IMR-90 (cell line): Measurements from ENCODE around the gene MYDGF. TPM values are rescaled to one million over a fixed set of nuclear protein-coding genes. Genes with fewer than 3 reads are reported as not detected.
"Not testable (repeated sequence)": the region's sequence is repeated elsewhere in the genome, so short reads cannot be mapped to it uniquely, and the experiment has no call there.

Experiments used
- ATAC-seq: fragments of 200-7000 bp; cut with Tn5 transposase; 2 replicates; pipeline ENCODE4 v1.9.1; 2020; ENCODE audit warnings: low read depth, mild to moderate bottlenecking, moderate library complexity
- BruUV-seq: library from RNA; stranded (reverse); fragments of 400-500 nt; replicated peaks from 2 replicates; lab custom pipeline; 2021; lab: Mats Ljungman, UMichigan
- CTCF ChIA-PET: fragments of 300-600 bp; formaldehyde crosslinking; extraction: SDS; loops from one replicate; lab custom pipeline; 2021; ENCODE audit warnings: antibody characterized with exemption; lab: Yijun Ruan, JAX
- POLR2A ChIA-PET: fragments of 300-600 bp; sonication (Branson Sonifier 250); formaldehyde crosslinking; loops from one replicate; lab custom pipeline; 2022; ENCODE audit warnings: antibody characterized with exemption; ENCODE audit not compliant: unreplicated experiment; lab: Charles Lee
- DNase-seq: peaks from one replicate; pipeline ENCODE4 v3.0.0; 2013
- H2AFZ ChIP-seq: replicated peaks from 2 replicates; pipeline ENCODE3; 2013; ENCODE audit warnings: low read length, mild to moderate bottlenecking; ENCODE audit not compliant: poor library complexity
- H2AK5ac ChIP-seq: 2 replicates; pipeline ENCODE4 v1.6.1; 2013; ENCODE audit warnings: low read depth, low read length, inconsistent platforms
- H2AK9ac ChIP-seq: replicated peaks from 2 replicates; pipeline ENCODE3; 2013; ENCODE audit warnings: mild to moderate bottlenecking, low read depth, low read length, moderate library complexity; ENCODE audit not compliant: poor library complexity
- H2BK120ac ChIP-seq: 2 replicates; pipeline ENCODE4 v1.6.1; 2013; ENCODE audit warnings: low read depth, low read length, inconsistent platforms
- H2BK15ac ChIP-seq: 3 replicates; pipeline ENCODE4 v1.6.1; 2013; ENCODE audit warnings: low read depth, low read length, inconsistent platforms
- H2BK20ac ChIP-seq: 2 replicates; pipeline ENCODE4 v1.6.1; 2013; ENCODE audit warnings: low read depth, mild to moderate bottlenecking, inconsistent platforms, low read length, moderate library complexity
- H2BK5ac ChIP-seq: 2 replicates; pipeline ENCODE4 v1.6.1; 2013; ENCODE audit warnings: mild to moderate bottlenecking, low read depth, low read length, inconsistent platforms; ENCODE audit not compliant: poor library complexity, severe bottlenecking
- H3K14ac ChIP-seq: replicated peaks from 2 replicates; pipeline ENCODE4 v1.6.1; 2013; ENCODE audit warnings: low read depth, low read length, inconsistent platforms
- H3K18ac ChIP-seq: 2 replicates; pipeline ENCODE4 v1.6.1; 2013; ENCODE audit warnings: low read depth, low read length, control low read depth
- H3K23ac ChIP-seq: 2 replicates; pipeline ENCODE4 v1.6.1; 2013; ENCODE audit warnings: low read depth, low read length, inconsistent platforms
- H3K27ac ChIP-seq: 2 replicates; pipeline ENCODE4 v1.5.1; 2013; ENCODE audit warnings: mild to moderate bottlenecking, control low read depth, low read length; ENCODE audit not compliant: insufficient read depth
- H3K27me3 ChIP-seq: 2 replicates; pipeline ENCODE4 v1.6.1; 2013; ENCODE audit warnings: low read length; ENCODE audit not compliant: control insufficient read depth, insufficient read depth
- H3K36me3 ChIP-seq: 2 replicates; pipeline ENCODE4 v1.6.1; 2013; ENCODE audit warnings: low read length, mixed read lengths; ENCODE audit not compliant: control insufficient read depth, insufficient read depth
- H3K4ac ChIP-seq: 2 replicates; pipeline ENCODE4 v1.6.1; 2013; ENCODE audit warnings: low read depth, low read length, inconsistent platforms
- H3K4me1 ChIP-seq: 2 replicates; pipeline ENCODE4 v1.6.1; 2013; ENCODE audit warnings: low read length, mixed read lengths; ENCODE audit not compliant: control insufficient read depth, insufficient read depth
- H3K4me2 ChIP-seq: 2 replicates; pipeline ENCODE4 v1.6.1; 2013; ENCODE audit warnings: low read depth, mild to moderate bottlenecking, control low read depth, low read length, moderate library complexity
- H3K4me3 ChIP-seq: 2 replicates; pipeline ENCODE4 v1.5.1; 2013; ENCODE audit warnings: low read depth, mild to moderate bottlenecking, control low read depth, low read length, moderate library complexity; ENCODE audit not compliant: insufficient read depth
- H3K56ac ChIP-seq: 2 replicates; pipeline ENCODE4 v1.6.1; 2013; ENCODE audit warnings: low read length, inconsistent platforms; ENCODE audit not compliant: insufficient read depth; ENCODE audit errors: extremely low read depth
- H3K79me1 ChIP-seq, 2 experiments: 2 replicates each; pipeline ENCODE4 v1.6.1; 2013; ENCODE audit warnings: low read length in 2 of 2, inconsistent platforms in 1 of 2, low read depth in 1 of 2
- H3K9ac ChIP-seq: 2 replicates; pipeline ENCODE4 v1.6.1; 2013; ENCODE audit warnings: low read depth, low read length, control low read depth
- H3K9me1 ChIP-seq: 2 replicates; pipeline ENCODE4 v1.6.1; 2013; ENCODE audit warnings: low read length, inconsistent platforms; ENCODE audit not compliant: insufficient read depth
- H3K9me3 ChIP-seq: 2 replicates; pipeline ENCODE4 v1.6.1; 2013; ENCODE audit warnings: low read length; ENCODE audit not compliant: control insufficient read depth, insufficient read depth
- H4K20me1 ChIP-seq: 2 replicates; pipeline ENCODE4 v1.6.1; 2013; ENCODE audit warnings: low read length, inconsistent platforms; ENCODE audit not compliant: insufficient read depth
- H4K5ac ChIP-seq: 2 replicates; pipeline ENCODE4 v1.6.1; 2013; ENCODE audit warnings: mild to moderate bottlenecking, low read depth, low read length, control low read depth
- H4K8ac ChIP-seq, 2 experiments: 2 replicates each; pipeline ENCODE4 v1.6.1; 2013; ENCODE audit warnings: low read depth in 2 of 2, low read length in 2 of 2, control low read depth in 1 of 2, inconsistent platforms in 1 of 2
- H4K91ac ChIP-seq: 2 replicates; pipeline ENCODE4 v1.6.1; 2013; ENCODE audit warnings: low read depth, low read length, inconsistent platforms; ENCODE audit not compliant: insufficient read depth
- WGBS, 2 experiments: methylation state at CpG; one replicate each; pipeline versions ENCODE4 v1.1.5 to v1.1.7; 2013; ENCODE audit warnings: missing lambda C conversion rate in 2 of 2; ENCODE audit not compliant: insufficient read length in 1 of 2; ENCODE audit errors: extremely low coverage in 2 of 2; 5-methylcytosine and 5-hydroxymethylcytosine counted together
- dilution Hi-C: fragments of 300-500 bp; cut with HindIII; formaldehyde crosslinking; loops from one replicate; pipeline ENCODE4 v1.14.3; 2018; ENCODE audit warnings: low sequenced_read_pairs; ENCODE audit not compliant: unreplicated experiment
- in situ Hi-C: fragments of 300-500 bp; cut with MboI; formaldehyde crosslinking; loops from 3 replicates; pipeline ENCODE4 v1.14.3; 2019; ENCODE audit warnings: low sequenced_read_pairs, inconsistent platforms, mixed read lengths
- intact Hi-C: fragments of 100-400 bp; cut with micrococcal nuclease; formaldehyde crosslinking; loops from 2 replicates; pipeline ENCODE4 v1.10.0; 2022
- polyA plus RNA-seq, 3 experiments: library from polyadenylated mRNA; depleted of rRNA; stranded (reverse); fragments of >200 nt; gene quantifications; 2 replicates each; pipeline ENCODE4 v1.2.3, GENCODE V29; 2012; ENCODE audit warnings: low replicate concordance in 1 of 3
- total RNA-seq: library from RNA; depleted of rRNA; stranded (reverse); fragments of >200 nt; gene quantifications from 2 replicates; pipeline ENCODE4 v1.2.3, GENCODE V29; 2012

MYDGF gene
- total and polyA plus RNA-seq, 2 of the 4 experiments (the other 2 are of a cell fraction) = 203 to 310 TPM

DNA sequence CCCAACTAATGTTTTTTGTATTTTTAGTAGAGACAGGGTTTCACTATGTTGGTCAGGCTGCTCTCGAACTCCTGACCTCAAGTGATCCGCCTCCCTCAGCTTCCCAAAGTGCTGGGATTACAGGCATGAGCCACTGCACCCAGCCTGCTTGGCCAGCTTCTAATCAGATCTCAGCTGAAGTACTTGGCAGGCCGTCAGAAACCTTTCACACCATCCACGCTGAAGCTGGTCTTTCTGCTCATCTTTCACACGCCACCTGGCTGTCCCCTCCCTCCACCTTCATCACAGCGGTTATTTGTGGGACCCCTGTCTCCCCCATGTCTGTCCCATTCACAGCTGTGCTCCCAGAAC is 45.0 kb upstream of the MYDGF start:
- peak overlapping the region; percentile 7 for H2BK5ac ChIP-seq
- H3K9me3 ChIP-seq, ATAC-seq, H3K27ac ChIP-seq, H2AFZ ChIP-seq, H2AK9ac ChIP-seq, H2BK15ac ChIP-seq, DNase-seq, H3K9ac ChIP-seq, dilution Hi-C loops, H3K4me3 ChIP-seq, H3K4ac ChIP-seq, BruUV-seq, H3K18ac ChIP-seq, H4K91ac ChIP-seq, CTCF ChIA-PET, H2BK20ac ChIP-seq, H3K23ac ChIP-seq, H4K8ac ChIP-seq, intact Hi-C loops, H4K20me1 ChIP-seq, H3K4me2 ChIP-seq, H3K14ac ChIP-seq, H2BK120ac ChIP-seq, H3K27me3 ChIP-seq, H3K56ac ChIP-seq, H3K9me1 ChIP-seq, POLR2A ChIA-PET, in situ Hi-C loops: not testable (repeated sequence)
- peaks cover 77% of the 10 kb centered on the region for H3K36me3 ChIP-seq
- H4K5ac ChIP-seq = 0 out of 2 replicates have a peak overlapping the region, but pooled peaks have one; percentile 43
- peaks cover 23 to 85% of the 10 kb centered on the region in 2 experiments for H3K79me1 ChIP-seq
- WGBS, 2 experiments = 87% methylated on average over 3 of the region's 6 CpGs; no CpG with 5 or more reads in 1 of the 2 experiments
- peak overlapping the region; percentile 58; the same call in 1 of the 2 replicates for H2AK5ac ChIP-seq
- H3K4me1 ChIP-seq = peaks cover 14% of the 10 kb centered on the region
